Muscle of arm (tissue), 12 donors: ENCODE data around the gene KRTAP19-1. TPM values are rescaled to one million over a fixed set of nuclear protein-coding genes. Genes with fewer than 3 reads are reported as not detected.

Experiments used
- DNase-seq: peaks from one replicate; pipeline ENCODE4 v3.0.0-alpha.2; 2013
- polyA plus RNA-seq, 12 donors: library from polyadenylated mRNA; unstranded; fragments of 120-200 nt; gene quantifications; one replicate each; pipeline ENCODE4 v1.2.1, GENCODE V29; 2013; ENCODE audit not compliant: insufficient read length in 12 of 12

The KRTAP19-1 gene
- polyA plus RNA-seq, 12 donors, result not detected

DNA sequence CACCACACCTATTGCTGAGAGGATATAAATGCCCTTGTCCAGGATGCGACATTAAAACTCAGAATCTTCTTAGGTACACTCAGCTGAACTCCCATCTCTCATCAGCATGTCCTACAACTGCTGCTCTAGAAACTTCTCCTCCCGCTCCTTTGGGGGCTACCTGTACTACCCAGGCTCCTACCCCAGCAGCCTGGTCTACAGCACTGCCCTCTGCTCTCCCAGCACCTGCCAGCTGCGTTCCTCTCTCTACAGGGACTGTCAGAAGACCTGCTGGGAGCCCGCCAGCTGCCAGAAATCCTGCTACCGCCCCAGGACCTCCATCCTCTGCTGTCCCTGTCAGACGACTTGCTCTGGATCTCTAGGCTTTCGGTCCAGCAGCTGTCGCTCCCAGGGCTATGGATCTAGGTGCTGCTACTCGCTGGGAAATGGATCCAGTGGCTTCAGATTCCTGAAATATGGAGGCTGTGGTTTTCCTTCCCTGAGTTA, 50.0 kb downstream of the KRTAP19-1 start, which contains the start of gene KRTAP13-4:
Gene KRTAP13-4 (plus strand): TSS at position 51 of the 486 bp plus-strand sequence. CDS start 56 bp downstream, at position 107.
- no peak for DNase-seq

Other genes with a start within 250 kb of the KRTAP19-1 start
- not detected for gene KRTAP24-1, start 197.4 kb downstream of the KRTAP19-1 start, polyA plus RNA-seq
- not detected for gene KRTAP25-1, start 190.9 kb downstream of the KRTAP19-1 start, polyA plus RNA-seq
- gene KRTAP26-1, start 160.1 kb downstream of the KRTAP19-1 start, polyA plus RNA-seq, result not detected
- not detected for gene KRTAP27-1, start 142.7 kb downstream of the KRTAP19-1 start, polyA plus RNA-seq
- gene KRTAP23-1, start 131.8 kb downstream of the KRTAP19-1 start, polyA plus RNA-seq, result not detected
- gene KRTAP13-2, start 108.1 kb downstream of the KRTAP19-1 start, polyA plus RNA-seq, result not detected
- gene KRTAP13-1, start 84.3 kb downstream of the KRTAP19-1 start, polyA plus RNA-seq, result not detected
- gene KRTAP13-3, start 54.4 kb downstream of the KRTAP19-1 start, polyA plus RNA-seq, result not detected
- not detected for gene KRTAP13-4, start 50.1 kb downstream of the KRTAP19-1 start, polyA plus RNA-seq
- not detected for gene KRTAP15-1, start 40.1 kb downstream of the KRTAP19-1 start, polyA plus RNA-seq
- gene KRTAP19-2, start 7.1 kb upstream of the KRTAP19-1 start, polyA plus RNA-seq, result not detected
- gene KRTAP19-3, start 11.6 kb upstream of the KRTAP19-1 start, polyA plus RNA-seq, result not detected
- not detected for gene KRTAP19-4, start 16.8 kb upstream of the KRTAP19-1 start, polyA plus RNA-seq
- gene KRTAP19-5, start 21.8 kb upstream of the KRTAP19-1 start, polyA plus RNA-seq, result not detected
- gene KRTAP19-6, start 61.5 kb upstream of the KRTAP19-1 start, polyA plus RNA-seq, result not detected
- gene KRTAP19-7, start 80.9 kb upstream of the KRTAP19-1 start, polyA plus RNA-seq, result not detected
- gene KRTAP22-2, start 110.0 kb upstream of the KRTAP19-1 start, polyA plus RNA-seq, result not detected
- not detected for gene KRTAP6-3, start 112.1 kb upstream of the KRTAP19-1 start, polyA plus RNA-seq
- gene KRTAP6-2, start 118.5 kb upstream of the KRTAP19-1 start, polyA plus RNA-seq, result not detected
- gene KRTAP22-1, start 120.7 kb upstream of the KRTAP19-1 start, polyA plus RNA-seq, result not detected
- not detected for gene KRTAP6-1, start 133.6 kb upstream of the KRTAP19-1 start, polyA plus RNA-seq
- not detected for gene KRTAP20-1, start 136.1 kb upstream of the KRTAP19-1 start, polyA plus RNA-seq
- gene KRTAP20-4, start 140.3 kb upstream of the KRTAP19-1 start, polyA plus RNA-seq, result not detected
- gene KRTAP20-2, start 154.8 kb upstream of the KRTAP19-1 start, polyA plus RNA-seq, result not detected
- gene KRTAP20-3, start 162.5 kb upstream of the KRTAP19-1 start, polyA plus RNA-seq, result not detected
- not detected for gene KRTAP21-3, start 238.4 kb upstream of the KRTAP19-1 start, polyA plus RNA-seq